GM19467 (cell line): Measurements from ENCODE around the gene BTNL2.
A peak's percentile ranks its signal among the peaks of the same experiment; 100 is the strongest.
"Not testable (repeated sequence)": the region's sequence is repeated elsewhere in the genome, so short reads cannot be mapped to it uniquely, and the experiment has no call there.

Source experiments
- ATAC-seq: cut with Tn5 transposase; IDR thresholded peaks from one replicate; pipeline ENCODE4 v1.9.1; 2021; ENCODE audit warnings: mild to moderate bottlenecking, moderate library complexity; ENCODE audit not compliant: unreplicated experiment

The BTNL2 gene

GRCh38 chr6:32406857-32407256 is at the start of gene BTNL2:
TSS of gene BTNL2 (minus strand) at chr6:32407181. CDS start at chr6:32407123, 58 bp downstream.
- no peak for ATAC-seq

DNA sequence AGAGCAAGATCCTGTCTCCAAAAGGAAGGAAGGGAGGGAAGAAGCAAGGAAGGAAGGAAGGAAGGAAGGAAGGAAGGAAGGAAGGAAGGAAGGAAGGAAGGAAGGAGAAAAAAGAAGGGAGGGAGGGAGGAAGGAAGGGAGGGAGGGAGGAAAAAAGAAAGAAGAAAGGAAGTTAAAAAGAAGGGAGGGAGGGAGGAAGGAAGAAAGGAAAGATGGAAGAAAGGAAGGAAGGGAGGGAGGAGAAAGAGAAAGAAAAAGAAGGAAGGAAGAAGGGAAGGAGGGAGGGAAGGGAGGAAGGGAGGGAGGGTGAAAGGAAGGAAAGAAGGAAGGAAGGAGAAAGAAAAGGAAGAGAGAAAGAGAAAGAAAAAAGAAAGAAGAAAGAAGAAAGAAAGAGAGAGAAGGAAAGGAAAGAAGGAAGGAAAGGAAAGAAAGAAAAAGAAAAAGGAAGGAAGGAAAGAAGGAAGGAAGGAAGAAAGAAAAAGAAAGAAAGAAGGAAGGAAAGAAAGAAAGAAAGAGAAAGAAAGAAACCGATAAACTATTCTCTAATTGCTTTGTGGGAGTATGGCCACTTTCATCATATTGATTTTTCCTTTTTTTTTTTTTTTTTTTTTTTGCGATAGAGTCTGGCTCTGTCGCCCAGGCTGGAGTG is 42.2 kb upstream of the BTNL2 start:
- no peak for ATAC-seq

GRCh38 chr6:32447932-32448331 is 41.0 kb upstream of the BTNL2 start:
- no peak for ATAC-seq

GRCh38 chr6:32445321-32445854 is 38.4 kb upstream of the BTNL2 start:
- ATAC-seq = no peak

- ATAC-seq = no peak
These were observed 37.5 kb upstream of the BTNL2 start for GRCh38 chr6:32444433-32444832.

GRCh38 chr6:32442977-32443552 is 36.1 kb upstream of the BTNL2 start:
- no peak for ATAC-seq

- no peak for ATAC-seq
These were observed 35.3 kb upstream of the BTNL2 start for GRCh38 chr6:32442243-32442667.

DNA sequence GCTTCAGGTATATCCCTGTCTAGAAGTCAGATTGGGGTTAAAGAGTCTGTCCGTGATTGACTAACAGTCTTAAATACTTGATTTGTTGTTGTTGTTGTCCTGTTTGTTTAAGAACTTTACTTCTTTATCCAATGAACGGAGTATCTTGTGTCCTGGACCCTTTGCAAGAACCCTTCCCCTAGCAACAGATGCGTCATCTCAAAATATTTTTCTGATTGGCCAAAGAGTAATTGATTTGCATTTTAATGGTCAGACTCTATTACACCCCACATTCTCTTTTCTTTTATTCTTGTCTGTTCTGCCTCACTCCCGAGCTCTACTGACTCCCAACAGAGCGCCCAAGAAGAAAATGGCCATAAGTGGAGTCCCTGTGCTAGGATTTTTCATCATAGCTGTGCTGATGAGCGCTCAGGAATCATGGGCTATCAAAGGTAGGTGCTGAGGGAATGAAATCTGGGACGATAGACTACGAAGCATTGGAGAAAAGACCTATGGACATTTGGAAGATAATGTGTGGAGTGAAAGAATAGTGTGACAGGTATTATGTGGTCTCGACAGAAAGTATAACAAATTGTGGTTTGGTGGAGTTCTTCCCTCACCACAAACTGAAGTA is 32.7 kb upstream of the BTNL2 start, which contains the start of gene HLA-DRA:
TSS of gene HLA-DRA (plus strand) at position 286 of the 613 bp plus-strand sequence. CDS start at position 350, 64 bp downstream.
- ATAC-seq = no peak

DNA sequence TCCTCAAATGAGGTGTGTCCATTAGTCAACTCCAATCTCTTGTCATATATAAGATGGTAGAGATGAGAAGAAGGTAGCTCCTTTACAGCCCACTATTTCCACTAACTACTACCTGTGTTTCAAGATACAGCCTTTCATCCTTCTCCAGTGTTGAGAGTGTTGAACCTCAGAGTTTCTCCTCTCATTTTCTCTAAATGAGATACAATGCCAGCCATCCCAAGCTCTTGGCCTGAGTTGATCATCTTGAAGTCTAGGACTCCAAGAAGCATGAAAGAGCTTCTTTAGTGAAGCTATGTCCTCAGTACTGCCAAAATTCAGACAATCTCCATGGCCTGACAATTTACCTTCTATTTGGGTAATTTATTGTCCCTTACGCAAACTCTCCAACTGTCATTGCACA is 32.2 kb upstream of the BTNL2 start:
- no peak for ATAC-seq

- ATAC-seq = peak; percentile 59
These were observed 30.2 kb upstream of the BTNL2 start for GRCh38 chr6:32436995-32437836.

DNA sequence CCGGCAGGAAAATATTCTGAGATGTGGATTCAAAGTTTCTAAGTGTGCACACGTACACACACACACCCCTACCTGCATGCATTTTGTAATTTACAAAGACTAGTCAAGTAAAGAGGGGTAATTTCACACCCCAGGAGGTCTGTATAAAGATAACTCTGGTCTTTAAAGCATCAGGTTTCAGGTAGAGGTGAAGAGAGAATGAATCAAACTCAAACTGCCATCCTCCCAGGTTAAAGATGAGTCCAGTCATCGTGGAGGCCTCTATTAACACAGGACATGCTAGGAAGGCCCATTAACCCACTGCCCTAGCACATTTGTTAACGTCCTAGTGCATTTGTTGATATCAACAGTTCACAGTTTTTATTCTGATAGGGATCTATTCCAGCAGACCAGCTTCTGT is 29.2 kb upstream of the BTNL2 start:
- ATAC-seq = no peak

DNA sequence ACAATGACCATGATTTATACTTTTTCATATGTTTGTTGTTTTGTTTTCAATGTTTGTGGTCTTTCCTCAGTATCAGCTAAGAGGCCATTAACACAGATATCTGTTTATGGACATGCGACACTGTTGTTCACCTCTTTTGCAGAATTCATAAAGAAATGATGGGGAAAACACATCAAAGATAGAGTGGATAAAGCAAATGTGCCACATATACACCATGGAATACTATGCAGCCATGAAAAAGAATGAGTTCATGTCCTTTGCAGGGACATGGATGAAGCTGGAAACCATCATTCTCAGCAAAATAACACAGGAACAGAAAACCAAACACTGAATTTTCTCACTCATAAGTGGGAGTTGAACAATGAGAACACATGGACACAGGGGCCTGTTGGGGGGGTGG is 27.0 kb upstream of the BTNL2 start:
- ATAC-seq = not testable (repeated sequence)

DNA sequence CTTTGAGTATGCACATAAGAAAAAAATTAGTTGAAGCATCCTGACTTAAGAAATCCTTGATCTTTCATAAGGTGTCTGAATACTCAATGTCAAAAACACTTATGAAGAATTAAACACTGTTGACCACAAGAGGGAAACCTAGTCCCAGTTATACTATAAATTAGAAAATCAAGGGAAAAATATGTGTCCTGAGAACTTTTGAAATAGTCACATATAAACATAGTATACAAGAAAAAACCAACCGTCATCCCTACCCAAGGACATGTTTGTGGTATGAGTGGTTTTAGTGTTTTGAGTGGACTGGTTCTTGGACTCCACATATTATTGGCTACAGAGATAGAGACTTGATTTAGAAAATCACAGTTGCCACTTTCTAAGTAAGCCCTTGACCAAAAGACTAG is 25.1 kb upstream of the BTNL2 start:
- ATAC-seq = no peak

DNA sequence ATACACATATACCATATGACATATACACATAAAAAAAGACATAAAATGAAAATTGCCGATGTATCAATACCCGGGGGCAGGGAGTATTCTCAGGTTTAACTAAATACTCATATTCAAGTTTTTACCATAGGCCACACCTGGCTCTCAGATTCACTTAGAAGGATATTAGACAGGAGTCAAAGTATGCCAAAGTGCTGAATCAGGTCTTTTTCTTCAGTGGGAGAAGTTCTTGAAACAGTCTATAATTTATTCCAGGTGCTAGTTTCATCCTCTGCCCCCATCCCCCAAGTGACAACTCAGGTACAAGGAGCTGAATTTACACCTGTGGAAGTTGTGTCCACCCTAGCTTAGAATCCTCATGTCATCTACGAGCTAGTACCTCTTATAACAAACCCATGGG is 24.2 kb upstream of the BTNL2 start:
- no peak for ATAC-seq

- no peak for ATAC-seq
These were observed 23.2 kb upstream of the BTNL2 start for GRCh38 chr6:32430179-32430578.

DNA sequence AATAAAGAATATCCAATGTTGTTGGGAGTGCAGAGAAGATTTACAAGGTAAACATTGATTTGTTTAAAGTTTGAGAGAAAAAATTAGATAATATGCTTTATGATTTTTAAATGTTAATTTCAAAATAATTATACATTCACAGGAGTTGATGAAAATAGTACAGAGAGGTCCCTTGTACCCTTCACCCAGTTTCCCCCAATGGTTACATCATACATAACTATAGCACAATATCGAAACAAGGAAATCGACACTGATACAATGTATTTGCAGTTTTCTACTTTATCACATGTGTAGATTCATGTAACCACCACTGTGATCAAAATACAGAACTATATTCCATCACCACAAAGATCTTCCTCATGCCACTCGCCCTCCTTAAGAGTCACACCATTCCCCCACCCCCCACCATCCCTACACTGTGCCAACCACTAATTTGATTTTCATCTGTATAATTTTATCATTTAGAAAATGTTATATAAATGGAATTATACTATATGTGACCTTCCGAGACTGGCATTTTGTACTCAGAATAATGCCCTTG is 21.0 kb upstream of the BTNL2 start:
- no peak for ATAC-seq

DNA sequence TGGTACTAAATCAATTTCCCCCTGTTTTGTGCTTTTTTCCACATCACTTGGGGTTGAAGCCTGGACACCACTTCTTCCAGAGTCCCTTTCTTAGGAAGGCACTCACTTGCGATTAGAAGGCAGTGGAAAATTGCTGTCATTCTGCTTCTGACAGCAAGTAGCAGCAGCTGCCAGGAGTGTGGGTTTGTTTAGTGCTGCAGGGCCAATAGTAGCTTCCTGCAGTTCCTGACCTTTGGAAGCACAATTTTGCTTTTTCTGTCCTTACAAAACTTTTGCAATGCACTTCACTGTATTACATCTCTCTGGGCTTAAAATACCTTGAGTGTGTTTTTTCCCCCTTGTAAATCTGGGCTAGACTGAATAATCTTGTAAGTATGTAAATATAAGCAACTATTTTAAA is 20.2 kb upstream of the BTNL2 start:
- no peak for ATAC-seq

GRCh38 chr6:32426338-32426737 is 19.4 kb upstream of the BTNL2 start:
- ATAC-seq = no peak

DNA sequence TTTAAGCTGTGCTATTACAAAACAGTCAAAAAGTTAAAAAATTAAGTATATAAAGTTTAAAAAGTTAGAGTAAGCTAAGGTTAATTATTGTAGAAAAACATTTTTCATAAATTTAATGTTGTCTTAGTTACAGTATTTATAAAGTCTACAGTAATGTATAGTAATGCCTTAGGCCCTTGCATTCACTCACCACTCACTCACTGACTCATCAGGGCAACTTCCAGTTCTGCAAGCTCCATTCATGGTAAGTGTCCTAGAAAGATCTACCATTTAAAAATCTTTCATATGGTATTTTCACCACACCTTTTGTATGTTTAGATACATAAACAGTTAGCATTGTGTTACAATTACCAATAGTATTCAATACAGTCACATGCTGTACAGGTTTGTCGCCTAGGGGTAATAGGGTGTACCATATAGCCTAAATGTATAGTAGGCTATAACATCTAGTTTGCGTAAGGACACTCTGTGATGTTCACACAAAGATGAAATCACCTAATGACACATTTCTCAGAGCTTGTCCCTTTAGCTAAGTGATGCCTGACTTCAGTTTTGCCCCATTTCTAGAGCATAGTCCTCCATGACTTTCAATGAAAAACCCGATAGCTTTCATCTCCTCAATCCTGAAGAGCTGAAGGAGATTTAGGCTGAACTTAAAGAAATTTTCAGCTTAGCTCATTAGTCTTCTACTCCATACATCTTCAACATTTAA is 17.8 kb upstream of the BTNL2 start:
- ATAC-seq = no peak

GRCh38 chr6:32416036-32416435 is 9.1 kb upstream of the BTNL2 start:
- ATAC-seq = no peak
